Measurements from ENCODE around the gene CACNG7.

The CACNG7 gene

DNA sequence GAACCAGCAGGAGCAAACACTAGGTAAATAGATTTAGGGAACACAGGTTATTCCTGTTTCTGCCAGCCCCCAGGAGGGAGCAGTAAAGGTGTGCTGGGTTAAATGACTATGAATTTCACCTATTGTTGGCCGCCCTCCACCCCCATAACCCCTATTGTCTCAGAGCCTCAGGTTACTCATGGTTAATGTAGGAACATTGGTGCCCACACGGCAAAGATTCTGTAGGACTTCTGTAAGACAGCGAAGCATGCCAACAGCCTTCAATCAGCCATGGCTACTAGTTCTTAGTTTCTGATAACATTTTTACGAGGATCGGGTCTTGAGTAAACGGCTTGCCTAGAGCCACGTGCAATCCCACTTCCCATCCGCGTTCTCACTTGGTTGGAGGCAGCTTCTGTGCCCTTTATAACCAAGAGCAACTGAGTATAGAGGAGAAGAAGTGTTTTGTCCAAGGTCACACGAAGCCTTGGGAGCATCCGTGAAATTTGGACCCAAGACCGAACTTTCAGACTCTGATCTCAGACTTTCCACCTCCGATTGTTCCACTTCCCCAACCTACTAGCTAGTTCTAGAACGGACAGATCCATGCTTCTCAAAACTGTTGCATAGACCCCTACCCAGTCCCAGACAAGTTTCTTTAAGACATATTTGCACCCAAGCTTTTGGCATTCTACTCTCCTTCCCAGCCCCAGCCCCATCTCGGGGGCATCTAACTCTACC, 48.5 kb downstream of the CACNG7 start:
- no peak for DNase-seq

DNA sequence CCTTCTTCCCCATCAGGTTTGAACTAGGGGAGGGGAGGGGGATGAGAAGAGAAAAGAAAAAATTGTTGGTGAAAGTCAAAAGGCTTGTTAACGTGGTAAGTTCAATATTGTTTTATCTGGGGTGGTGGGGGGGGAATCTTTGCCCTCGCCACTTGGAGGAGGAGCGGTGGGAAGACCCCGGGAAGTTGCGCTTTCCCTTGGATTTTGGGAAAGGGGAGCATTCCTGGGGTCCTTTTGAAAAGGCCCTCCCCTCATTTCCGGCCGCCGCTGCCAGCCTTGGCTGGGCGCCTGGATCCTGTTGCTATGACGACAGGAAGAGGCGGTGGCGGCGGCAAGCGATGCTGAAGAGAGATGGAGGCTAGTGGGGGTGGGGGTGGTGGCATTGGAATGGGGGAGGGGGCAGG, 49.1 kb downstream of the CACNG7 start:
- no peak for DNase-seq

DNA sequence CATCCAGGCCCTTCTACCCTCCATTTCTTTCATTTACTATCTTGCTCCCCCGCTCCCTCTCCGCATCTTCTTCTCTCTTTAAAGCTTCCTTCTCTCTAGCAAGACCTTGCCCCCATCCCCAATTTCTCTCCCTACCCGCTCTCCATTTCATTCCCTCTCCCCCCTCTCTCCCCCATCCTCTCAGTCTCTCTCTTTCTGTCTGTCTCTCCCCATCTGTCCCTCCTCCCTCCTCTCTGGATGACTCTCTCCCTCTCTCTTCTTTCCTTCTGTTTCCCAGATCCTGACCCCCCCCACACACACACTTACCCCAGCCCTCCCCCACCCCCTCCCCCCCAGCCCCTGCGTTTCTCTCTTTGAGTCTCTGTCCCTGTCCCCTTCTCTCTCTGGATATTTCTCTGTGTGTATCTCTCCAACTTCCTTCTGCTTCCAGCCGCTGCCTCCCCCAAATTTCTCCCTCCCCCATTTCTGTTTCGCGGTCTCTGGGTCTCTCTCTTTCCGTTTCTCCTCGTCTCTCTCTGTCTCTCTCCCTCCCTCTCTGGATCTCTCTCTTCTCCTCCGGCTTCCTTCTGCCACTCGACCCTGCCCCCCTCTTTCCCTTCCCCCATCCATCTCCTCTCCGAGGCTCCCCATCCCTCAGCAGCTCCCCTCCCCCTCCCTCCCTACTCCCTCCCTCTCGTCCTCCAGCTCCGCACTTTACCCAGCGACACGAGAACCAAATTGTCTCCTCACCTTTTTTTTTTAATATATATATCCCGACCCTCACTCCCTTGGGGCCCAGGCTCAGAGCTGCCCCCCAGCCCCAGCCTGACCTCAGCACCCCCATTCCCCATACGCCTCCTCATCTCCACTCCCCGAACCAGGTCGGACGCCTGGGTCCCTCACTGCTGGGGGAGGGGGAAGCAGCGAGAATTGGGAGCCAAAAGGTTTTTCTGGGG, 50.0 kb downstream of the CACNG7 start:
- DNase-seq, result no peak

- no peak for DNase-seq
Measured at GRCh38 chr19:53960187-53960586, 51.1 kb downstream of the CACNG7 start.

DNA sequence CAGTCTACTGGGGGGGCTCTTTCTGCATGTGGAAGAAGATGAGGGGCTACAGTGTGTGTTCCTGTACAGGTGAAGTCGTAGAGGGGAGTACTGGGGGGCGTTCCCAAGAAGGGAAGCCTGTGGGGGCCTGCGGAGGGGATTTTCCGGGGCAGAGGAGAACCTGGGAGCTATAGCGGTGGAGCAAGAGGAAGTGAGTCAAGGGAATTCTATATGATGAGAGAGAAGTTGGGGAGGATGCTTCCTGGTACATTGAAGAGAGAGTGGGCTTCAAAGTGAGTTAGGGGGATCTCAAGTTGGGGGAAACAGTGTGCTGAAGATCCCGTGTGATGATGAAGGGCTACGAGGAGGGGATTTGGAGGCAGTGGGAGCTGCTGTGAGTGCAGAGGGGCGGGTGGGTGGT, 51.8 kb downstream of the CACNG7 start:
- DNase-seq, result no peak

DNA sequence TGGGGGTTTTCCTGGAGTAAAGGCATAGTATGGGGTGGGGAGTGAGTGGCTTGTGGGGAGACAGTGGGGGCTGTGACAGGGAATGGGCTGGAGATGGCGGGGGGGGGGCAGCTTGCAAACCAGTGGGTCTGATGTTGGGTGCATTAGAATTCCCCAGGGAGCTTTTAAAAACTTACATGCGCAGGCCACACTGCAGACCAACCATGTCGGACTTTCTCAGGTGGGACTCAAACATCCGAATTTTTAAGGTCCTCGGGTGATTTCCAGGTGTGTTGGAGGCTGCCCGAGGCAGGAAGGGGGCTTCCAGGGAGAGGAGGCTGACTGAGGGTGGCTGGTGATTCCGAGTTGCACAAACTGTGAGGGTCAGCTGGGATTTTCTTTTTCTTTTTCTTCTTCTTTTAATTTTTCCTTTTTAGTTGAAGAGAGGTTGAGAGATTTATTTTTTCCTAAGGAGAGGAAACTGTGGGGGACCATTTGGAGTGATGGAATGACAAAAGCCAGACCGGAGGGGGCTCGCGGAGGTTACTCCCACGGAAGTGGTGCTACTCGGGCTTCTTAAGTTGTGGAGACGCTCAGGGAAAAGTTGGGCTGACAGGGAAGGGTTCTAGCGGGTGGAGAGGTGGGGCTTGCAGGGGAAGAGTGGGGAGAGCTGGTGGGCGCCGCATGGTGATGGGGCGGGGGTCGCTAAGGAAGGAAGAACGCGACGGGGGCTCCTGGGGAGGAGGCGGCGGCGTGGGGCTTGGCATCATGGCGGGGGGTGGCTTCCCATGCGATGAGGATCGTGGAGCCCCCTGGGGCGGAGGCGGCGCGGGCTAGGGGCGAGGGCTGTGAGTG, 52.7 kb downstream of the CACNG7 start:
- DNase-seq, result no peak

DNA sequence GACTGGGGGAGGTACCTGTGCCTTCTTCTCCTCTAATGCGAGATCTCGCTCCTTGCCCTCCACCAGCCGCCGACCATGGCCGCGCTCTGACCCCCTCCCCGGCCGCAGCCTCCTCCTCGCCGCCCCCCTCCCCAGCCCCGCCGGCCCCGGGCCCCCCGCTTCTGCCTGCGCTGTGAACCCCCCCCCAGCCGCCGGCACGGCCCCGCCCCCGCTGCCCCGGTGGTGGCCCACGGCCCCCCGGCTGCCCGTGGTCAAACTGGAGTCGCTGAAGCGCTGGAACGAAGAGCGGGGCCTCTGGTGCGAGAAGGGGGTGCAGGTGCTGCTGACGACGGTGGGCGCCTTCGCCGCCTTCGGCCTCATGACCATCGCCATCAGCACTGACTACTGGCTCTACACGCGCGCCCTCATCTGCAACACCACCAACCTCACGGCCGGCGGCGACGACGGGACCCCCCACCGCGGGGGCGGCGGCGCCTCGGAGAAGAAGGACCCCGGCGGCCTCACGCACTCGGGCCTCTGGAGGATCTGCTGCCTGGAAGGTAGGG, 53.9 kb downstream of the CACNG7 start, which contains the start of gene CACNG8:
Gene CACNG8, plus strand, starts transcription at position 51 of the 545 bp plus-strand sequence.
- DNase-seq, result no peak

DNA sequence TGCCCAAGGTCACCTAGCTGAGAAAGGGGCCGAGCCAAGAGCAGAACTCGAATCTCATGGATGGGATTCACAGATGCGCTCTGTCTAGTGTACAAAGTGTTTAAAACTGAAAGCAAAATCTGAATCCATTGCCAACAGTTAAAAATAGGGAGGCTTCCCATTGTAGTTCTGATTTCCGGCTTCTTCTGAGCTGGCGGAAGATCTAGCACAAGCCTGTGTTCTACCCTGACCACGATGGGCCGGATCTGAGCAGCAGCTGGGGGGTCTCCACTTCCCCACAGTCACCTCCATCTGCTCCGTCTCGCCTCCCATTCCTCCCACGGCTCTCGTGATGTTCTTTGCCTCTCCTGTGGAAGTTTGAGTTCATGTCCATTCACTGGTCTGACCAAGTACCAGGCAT, 56.0 kb downstream of the CACNG7 start:
- DNase-seq, result no peak

DNA sequence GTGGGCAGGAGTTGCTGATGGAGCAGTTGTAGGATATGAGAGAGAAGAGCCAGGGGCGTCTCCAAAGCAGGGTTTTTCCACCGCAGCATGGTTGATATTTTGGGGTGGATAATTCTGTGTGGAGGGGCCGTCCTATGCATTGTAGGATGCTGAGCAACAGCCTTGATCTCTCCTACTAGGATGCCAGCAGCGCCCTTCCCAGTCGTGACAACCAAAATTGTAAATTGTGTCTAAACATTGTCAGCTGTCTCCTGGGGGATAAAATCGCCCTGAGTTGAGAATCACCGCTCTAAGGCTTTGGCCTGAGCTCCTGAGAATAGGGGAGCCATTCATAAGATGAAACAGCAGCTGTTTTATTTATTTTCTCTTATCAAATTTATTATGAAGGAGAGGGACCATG, 57.9 kb downstream of the CACNG7 start:
- DNase-seq, result no peak

DNA sequence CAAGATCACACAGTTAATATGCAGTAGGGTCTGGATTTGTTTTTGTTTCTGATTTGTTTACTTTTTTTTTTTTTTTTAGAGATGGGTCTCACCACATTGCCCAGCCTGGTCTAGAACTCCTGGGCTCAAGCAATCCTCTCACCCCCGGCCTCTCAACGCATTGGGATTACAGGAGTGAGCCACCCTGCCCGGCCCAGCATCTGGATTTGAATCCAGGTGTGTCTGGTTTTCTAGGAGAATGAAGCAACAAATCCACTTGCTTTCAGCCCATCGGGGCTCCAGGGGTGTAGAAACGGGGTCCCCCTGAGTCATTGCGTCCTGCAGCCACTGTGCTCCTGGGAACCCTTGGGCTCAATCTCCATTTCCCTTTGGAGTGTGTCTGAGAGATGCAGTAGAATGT, 60.3 kb downstream of the CACNG7 start:
- no peak for DNase-seq

DNA sequence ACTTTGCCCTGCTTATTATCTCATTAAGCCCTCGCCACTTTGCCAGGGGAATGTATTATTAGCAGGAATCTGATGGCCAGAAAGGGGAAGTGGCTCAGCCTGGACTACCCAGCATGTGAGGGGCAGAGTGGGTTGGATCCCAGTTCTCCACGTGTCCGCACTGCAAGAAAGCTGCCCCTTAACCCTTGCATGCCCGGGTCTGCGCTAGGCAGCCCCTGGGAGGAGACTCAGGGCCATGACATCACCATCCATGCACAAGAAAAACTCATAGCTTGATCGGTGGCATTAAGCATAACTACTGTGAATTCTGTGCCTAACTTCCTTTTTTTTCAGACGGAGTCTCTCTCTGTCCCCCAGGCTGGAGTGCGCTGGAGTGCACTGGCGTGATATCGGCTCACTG, 62.6 kb downstream of the CACNG7 start:
- no peak for DNase-seq

DNA sequence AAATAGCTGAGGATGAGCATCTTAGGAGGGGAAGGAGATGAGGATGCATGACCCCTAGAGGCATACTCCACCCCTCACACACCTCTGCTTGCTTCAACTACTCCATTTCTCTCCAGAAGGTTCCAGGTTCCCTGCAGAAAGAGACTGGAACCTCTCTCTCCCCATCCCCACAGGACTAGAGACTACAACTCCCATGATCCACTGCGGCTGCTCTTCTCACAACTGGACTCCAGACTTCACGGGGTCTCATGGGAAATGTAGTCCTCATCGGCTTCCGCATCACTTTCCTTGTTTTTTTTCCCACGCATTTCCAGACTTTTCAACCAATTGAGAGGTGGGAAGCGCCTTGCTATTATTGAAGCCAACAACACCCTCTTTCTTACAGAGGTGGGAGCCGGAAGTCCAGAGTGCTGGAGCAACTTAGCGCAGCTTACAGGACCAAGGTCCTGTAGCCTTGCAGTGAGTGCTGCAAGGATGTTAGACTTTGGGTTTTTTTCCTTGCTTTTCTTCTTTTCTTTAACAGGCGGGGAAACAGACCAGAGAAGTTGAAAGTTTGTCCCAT, 68.4 kb downstream of the CACNG7 start:
- DNase-seq, result peak; percentile 59

DNA sequence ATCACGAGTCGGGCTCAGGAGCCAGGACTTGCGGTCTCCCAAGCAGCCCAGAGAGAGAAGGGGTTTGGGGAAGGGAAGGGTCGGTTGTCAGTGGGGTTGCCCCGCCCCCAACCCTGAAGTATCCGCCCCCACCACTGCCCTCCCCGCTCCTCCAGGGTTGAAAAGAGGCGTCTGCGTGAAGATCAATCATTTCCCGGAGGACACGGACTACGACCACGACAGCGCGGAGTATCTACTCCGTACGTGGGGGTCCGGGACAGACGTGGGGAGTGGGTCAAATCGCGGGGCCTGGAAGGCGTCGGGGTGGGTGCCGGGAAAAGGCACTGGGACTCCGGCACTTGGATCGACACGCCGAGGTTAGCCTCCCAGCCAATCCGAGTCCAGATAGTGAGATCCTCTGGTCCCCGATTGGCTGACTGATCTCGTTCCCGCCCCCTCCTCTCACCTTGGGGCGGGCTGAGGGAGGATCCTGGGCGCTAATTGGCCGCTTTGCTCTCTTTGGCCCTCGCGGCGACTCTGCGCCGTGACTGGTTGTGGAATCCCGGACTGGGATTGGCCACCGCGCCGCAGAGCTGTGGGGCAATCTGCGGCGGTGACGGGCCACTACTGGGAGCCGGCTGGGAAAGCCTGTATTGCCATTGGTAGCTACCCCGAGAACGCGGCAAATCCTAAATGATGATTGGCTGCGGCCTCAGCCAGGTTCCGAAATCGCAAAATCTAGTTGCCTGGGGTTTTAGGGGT, 69.1 kb downstream of the CACNG7 start:
- DNase-seq, result peak; percentile 12

DNA sequence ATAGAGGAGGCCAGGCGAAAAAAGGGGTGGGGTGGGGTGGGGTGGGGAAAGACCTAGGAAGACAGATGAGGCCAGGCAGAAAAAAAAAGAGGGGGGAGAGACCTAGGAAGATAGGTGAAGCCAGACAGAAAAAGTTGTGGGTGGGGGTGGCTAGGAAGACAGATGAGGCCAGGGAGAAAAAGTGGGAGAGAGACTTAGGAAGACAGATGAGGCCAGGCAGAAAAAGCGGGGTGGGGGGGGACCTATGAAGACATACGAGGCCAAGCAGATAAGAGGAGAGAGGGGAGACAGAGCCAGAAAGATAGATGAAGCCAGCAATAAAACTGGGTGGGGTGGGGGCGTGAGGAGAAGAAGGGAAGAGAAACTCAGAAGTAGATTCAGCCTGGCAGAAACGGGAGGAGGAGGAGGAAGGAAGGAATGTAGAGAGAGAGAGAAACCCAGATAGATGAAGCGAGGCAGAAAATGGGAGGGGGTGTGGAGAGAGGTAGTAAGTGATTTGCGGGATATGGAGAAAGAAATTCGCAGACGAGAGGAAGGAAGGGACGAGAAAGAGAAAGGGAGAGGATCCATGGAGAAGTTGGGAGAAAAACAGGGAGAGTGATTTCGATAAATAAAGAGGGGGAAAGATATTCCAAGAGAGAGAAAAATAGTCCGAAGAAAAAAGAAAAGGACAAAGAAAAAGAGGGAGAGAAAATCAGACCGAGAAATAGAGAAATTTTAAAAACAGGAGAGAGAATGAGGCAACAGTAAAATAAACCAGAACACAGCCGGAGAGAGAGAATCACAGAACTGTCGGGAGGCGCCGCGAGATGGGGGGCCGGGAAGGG, 70.1 kb downstream of the CACNG7 start:
- DNase-seq, result no peak

DNA sequence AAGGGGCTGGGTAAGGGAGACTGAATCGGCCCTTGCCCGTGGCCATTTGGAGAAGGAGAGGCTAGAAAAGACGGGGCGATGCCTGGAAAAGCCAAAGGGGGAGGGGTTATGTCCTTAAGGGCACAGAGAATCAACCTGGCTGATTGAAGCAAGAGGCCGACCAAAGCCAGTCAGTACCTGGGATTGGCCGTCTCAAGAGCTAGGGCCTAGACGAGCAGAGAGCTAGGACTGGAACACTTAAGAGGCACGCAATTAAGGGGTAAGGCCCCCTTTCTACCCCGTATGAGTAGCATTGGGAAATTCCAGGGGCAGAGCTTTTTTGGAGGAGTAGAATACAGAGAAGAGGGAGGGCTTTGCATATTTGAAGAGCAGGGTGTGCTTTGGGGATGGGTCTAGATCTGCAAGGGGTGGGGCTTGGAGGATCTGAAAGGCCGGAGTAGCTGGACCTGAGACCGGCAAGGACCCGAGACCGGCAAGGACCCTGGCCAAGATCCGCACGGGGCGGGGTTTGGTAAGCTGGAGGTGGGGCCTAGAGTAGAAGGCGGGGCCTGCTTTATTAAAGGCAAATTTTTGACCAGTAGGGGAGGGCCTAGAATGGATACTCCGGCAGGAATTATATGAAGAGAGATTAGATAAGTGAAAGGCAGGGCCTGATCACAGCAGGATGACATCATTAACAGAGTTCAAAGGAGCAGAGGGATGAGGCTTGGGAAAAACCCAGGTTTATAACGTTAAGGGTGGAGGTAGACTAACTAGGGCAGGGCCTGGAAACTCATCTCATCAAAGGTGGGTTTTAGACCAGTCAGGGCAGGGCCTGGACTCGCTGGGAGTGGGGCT, 71.7 kb downstream of the CACNG7 start:
- DNase-seq, result no peak

DNA sequence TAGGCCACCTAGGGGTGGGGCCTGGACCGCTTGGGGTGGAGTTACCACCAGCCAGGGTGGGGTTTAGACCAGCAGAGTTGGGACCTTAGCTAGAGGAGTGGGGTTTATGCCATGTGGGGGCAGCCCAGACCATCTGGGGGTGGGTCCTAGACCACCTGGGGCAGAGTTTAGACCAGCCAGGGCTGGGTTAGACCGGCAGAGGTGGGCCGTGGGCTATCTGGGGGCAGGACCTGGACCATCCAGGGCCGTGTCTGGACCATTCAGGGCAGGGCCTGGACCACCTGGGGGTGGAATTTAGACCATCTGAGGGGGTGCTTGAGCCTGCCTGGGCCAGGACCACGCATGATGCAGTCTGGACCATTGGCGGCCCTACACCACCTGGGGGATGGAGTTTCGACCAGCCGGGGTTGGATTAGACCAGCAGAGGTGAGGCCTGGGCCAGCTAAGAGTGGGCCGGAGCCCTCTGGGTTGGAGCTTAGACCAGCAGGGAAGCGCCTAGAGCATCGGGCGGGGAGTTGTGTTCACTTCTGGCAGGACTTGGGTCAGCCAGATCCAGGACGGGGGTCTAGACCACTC, 72.4 kb downstream of the CACNG7 start:
- no peak for DNase-seq

DNA sequence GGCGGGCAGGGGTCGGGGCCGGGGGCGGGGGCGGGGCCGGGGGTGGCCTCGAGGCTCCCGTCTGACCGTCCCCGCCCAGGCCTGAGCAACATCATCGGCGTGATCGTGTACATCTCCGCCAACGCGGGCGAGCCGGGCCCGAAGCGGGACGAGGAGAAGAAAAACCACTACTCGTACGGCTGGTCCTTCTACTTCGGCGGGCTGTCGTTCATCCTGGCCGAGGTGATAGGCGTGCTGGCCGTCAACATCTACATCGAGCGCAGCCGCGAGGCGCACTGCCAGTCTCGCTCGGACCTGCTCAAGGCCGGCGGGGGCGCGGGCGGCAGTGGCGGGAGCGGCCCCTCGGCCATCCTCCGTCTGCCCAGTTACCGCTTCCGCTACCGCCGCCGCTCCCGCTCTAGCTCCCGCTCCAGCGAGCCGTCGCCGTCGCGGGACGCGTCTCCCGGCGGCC, 72.9 kb downstream of the CACNG7 start:
- no peak for DNase-seq

GRCh38 chr19:53982611-53983010, 73.5 kb downstream of the CACNG7 start:
- DNase-seq, result no peak

All from central memory CD4-positive, alpha-beta T cell (primary cell).